HepG2 (cell line): ENCODE results near the gene ITGB7. TPM values are rescaled to one million over a fixed set of nuclear protein-coding genes. Genes with fewer than 3 reads are reported as not detected.

Experiments
- EHMT2 ChIP-seq: fragments of 200-600 bp; sonication (generic); IDR thresholded peaks from 2 replicates; pipeline ENCODE4 v1.7.0; 2017; ENCODE audit warnings: antibody characterized with exemption, low read depth, low read length, borderline replicate concordance
- ERF ChIP-seq: IDR thresholded peaks from 2 replicates; pipeline ENCODE4 v1.6.1; 2018; ENCODE audit warnings: missing biosample characterization, missing genetic modification reagents
- HMG20B ChIP-seq: conservative IDR thresholded peaks from 2 replicates; pipeline ENCODE4 v1.6.1; 2016; ENCODE audit warnings: missing genetic modification reagents, missing compliant biosample characterization
- HNRNPLL ChIP-seq: fragments of 200-400 bp; formaldehyde crosslinking; IDR thresholded peaks from 2 replicates; pipeline ENCODE4 v1.6.1; 2017; ENCODE audit warnings: mild to moderate bottlenecking, low read depth, low read length; ENCODE audit not compliant: poor library complexity, severe bottlenecking
- KDM6A ChIP-seq: IDR thresholded peaks from 2 replicates; pipeline ENCODE4 v1.6.1; 2016; ENCODE audit warnings: low read depth
- KLF11 ChIP-seq: IDR thresholded peaks from 2 replicates; pipeline ENCODE4 v1.6.1; 2016; ENCODE audit warnings: missing compliant biosample characterization
- MAFG ChIP-seq: sonication (generic); formaldehyde crosslinking; IDR thresholded peaks from 2 replicates; pipeline ENCODE4 v1.5.1; 2020; ENCODE audit warnings: mild to moderate bottlenecking, missing genetic modification reagents
- NR2F1 ChIP-seq, 2 experiments: fragments of 450-650 bp in 1 of 2; formaldehyde crosslinking in 1 of 2; IDR thresholded peaks; 2 replicates each; pipeline versions ENCODE4 v1.5.0 to v1.6.1; 2016 to 2020; ENCODE audit warnings: mild to moderate bottlenecking in 1 of 2, missing compliant biosample characterization in 1 of 2, missing genetic modification reagents in 1 of 2, moderate library complexity in 1 of 2
- NR2F2 ChIP-seq: IDR thresholded peaks from 2 replicates; pipeline ENCODE4 v1.6.1; 2012; ENCODE audit warnings: low read depth, inconsistent platforms, borderline replicate concordance
- REST ChIP-seq, 2 experiments: IDR thresholded peaks; 2 replicates each; pipeline ENCODE4 v1.6.1; 2011 to 2012; ENCODE audit warnings: low read length in 2 of 2, borderline replicate concordance in 1 of 2, low read depth in 1 of 2, mild to moderate bottlenecking in 1 of 2, moderate library complexity in 1 of 2
- SMARCC2 ChIP-seq: fragments of 450-650 bp; IDR thresholded peaks from 2 replicates; pipeline ENCODE4 v1.6.1; 2017; ENCODE audit warnings: antibody characterized with exemption, mild to moderate bottlenecking
- TEAD3 ChIP-seq: optimal IDR thresholded peaks from 2 replicates; pipeline ENCODE3; 2016; ENCODE audit warnings: borderline replicate concordance
- TGIF2 ChIP-seq: IDR thresholded peaks from 2 replicates; pipeline ENCODE4 v1.6.1; 2016; ENCODE audit warnings: control low read depth, missing compliant biosample characterization
- ZBTB38 ChIP-seq: sonication (generic); formaldehyde crosslinking; IDR thresholded peaks from 2 replicates; pipeline ENCODE4 v1.5.1; 2020; ENCODE audit warnings: mild to moderate bottlenecking, missing genetic modification reagents
- ZNF282 ChIP-seq: fragments of 450-650 bp; IDR thresholded peaks from 2 replicates; pipeline ENCODE4 v1.6.1; 2018; ENCODE audit not compliant: partially characterized antibody
- ZNF510 ChIP-seq: sonication (generic); formaldehyde crosslinking; IDR thresholded peaks from 2 replicates; pipeline ENCODE4 v1.4.0; 2020; ENCODE audit warnings: low read depth, mild to moderate bottlenecking, missing genetic modification reagents
- ZNF562 ChIP-seq: sonication (generic); formaldehyde crosslinking; IDR thresholded peaks from 2 replicates; pipeline ENCODE4 v1.8.0; 2022; ENCODE audit warnings: missing genetic modification reagents, borderline replicate concordance
- ZNF646 ChIP-seq: sonication (generic); formaldehyde crosslinking; IDR thresholded peaks from 2 replicates; pipeline ENCODE4 v1.9.0; 2021; ENCODE audit warnings: mild to moderate bottlenecking, missing genetic modification reagents
- ZNF839 ChIP-seq: sonication (generic); formaldehyde crosslinking; IDR thresholded peaks from 2 replicates; pipeline ENCODE4 v1.4.0; 2020; ENCODE audit warnings: missing genetic modification reagents, mild to moderate bottlenecking, borderline replicate concordance
- ZSCAN21 ChIP-seq: sonication (generic); formaldehyde crosslinking; IDR thresholded peaks from 2 replicates; pipeline ENCODE4 v1.8.0; 2022; ENCODE audit warnings: mild to moderate bottlenecking, missing genetic modification reagents, moderate library complexity, borderline replicate concordance
- ZSCAN31 ChIP-seq: sonication (generic); formaldehyde crosslinking; IDR thresholded peaks from 2 replicates; pipeline ENCODE4 v1.5.0; 2020; ENCODE audit warnings: low read depth, mild to moderate bottlenecking, missing genetic modification reagents
- polyA plus RNA-seq, 8 experiments: library from polyadenylated mRNA; depleted of rRNA in 3 of 8; stranded (reverse) in 7 of 8; unstranded in 1 of 8; fragments of >200 nt; fragmentation: Illumina TruSeq in 4 of 8; extraction: Trizol in 4 of 8; gene quantifications; 2 replicates each; pipeline versions ENCODE4 v1.2.1 to v1.2.3, GENCODE V29; 2011 to 2016; ENCODE audit warnings: low read depth in 4 of 8, missing spikeins in 1 of 8, mixed read lengths in 1 of 8; ENCODE audit not compliant: insufficient read depth in 1 of 8
- total RNA-seq, 5 experiments: library from RNA; depleted of rRNA; stranded (reverse); fragments of >200 nt; fragmentation: Illumina TruSeq; extraction: Trizol; gene quantifications; 2 replicates each; pipeline ENCODE4 v1.2.3, GENCODE V29; 2016; ENCODE audit warnings: low read depth in 1 of 5

ITGB7 gene
- total and polyA plus RNA-seq, 2 of the 13 experiments (the other 11 are each of a cell fraction or from before 2014, with no cell fraction given) = 0.16 to 0.18 TPM

- no peak for TF ChIP-seq ZNF646 (CRISPR knock-in tag)
- TF ChIP-seq ZNF562 (CRISPR knock-in tag) = no peak
- TF ChIP-seq SMARCC2 = no peak
- TF ChIP-seq NR2F1 (CRISPR knock-in tag; IDR thresholded peaks at IDR 0.05) = 0 out of 4 replicates have a peak, but pooled peaks of 1 of the 2 experiments have one; percentile 17
- no peak for TF ChIP-seq ERF (CRISPR knock-in tag)
- peak; percentile 80 for TF ChIP-seq TEAD3 (CRISPR knock-in tag)
- TF ChIP-seq TGIF2 (CRISPR knock-in tag) = peak; percentile 70; the same call in 1 of the 2 replicates
- no peak for TF ChIP-seq REST (IDR thresholded peaks at IDR 0.05; ENCODE audit: borderline replicate concordance in 1 of 2, low read depth in 1 of 2, low read length in 2 of 2)
- no peak for TF ChIP-seq MAFG (CRISPR knock-in tag)
- TF ChIP-seq ZSCAN21 = no peak
- no peak for TF ChIP-seq ZNF839
- TF ChIP-seq ZBTB38 (CRISPR knock-in tag) = no peak
- peak; percentile 79 for TF ChIP-seq HMG20B (CRISPR knock-in tag)
- TF ChIP-seq ZNF282 = no peak
- TF ChIP-seq HNRNPLL = no peak
- TF ChIP-seq EHMT2 = no peak
- TF ChIP-seq NR2F2 = 0 out of 2 replicates have a peak, but pooled peaks have one; percentile 59
- no peak for TF ChIP-seq KDM6A
- no peak for TF ChIP-seq KLF11 (CRISPR knock-in tag)
- TF ChIP-seq ZNF510 (CRISPR knock-in tag) = no peak
- TF ChIP-seq ZSCAN31 (CRISPR knock-in tag) = peak; percentile 56; the same call in 1 of the 2 replicates
These were observed 32.1 kb downstream of the ITGB7 start (continued) for GRCh38 chr12:53174881-53175491.
